HG03097 (cell line): Measurements from ENCODE around the gene IFT81.
"Not testable (repeated sequence)": the region's sequence is repeated elsewhere in the genome, so short reads cannot be mapped to it uniquely, and the experiment has no call there.

ENCODE experiments used
- ATAC-seq: cut with Tn5 transposase; IDR thresholded peaks from one replicate; pipeline ENCODE4 v1.9.1; 2021; ENCODE audit not compliant: unreplicated experiment, low FRiP score

IFT81 gene

GRCh38 chr12:110124269-110124995, at the start of gene IFT81:
Gene IFT81, plus strand, starts transcription at chr12:110124357. Its CDS starts 3,024 bp downstream, at chr12:110127381.
- peak; percentile 68 for ATAC-seq

- no peak for ATAC-seq
Measured at GRCh38 chr12:110075880-110076279, 48.3 kb upstream of the IFT81 start.

- ATAC-seq = no peak
Measured at GRCh38 chr12:110077800-110078199, 46.4 kb upstream of the IFT81 start.

GRCh38 chr12:110079477-110080400, 44.4 kb upstream of the IFT81 start:
- ATAC-seq = peak; percentile 82

GRCh38 chr12:110080410-110080809, 43.7 kb upstream of the IFT81 start:
- no peak for ATAC-seq

- no peak for ATAC-seq
Measured at GRCh38 chr12:110084314-110085015, 39.7 kb upstream of the IFT81 start.

- not testable (repeated sequence) for ATAC-seq
Measured at GRCh38 chr12:110088216-110088615, 35.9 kb upstream of the IFT81 start.

GRCh38 chr12:110088936-110089335, 35.2 kb upstream of the IFT81 start:
- ATAC-seq = no peak

- no peak for ATAC-seq
Measured at GRCh38 chr12:110090266-110091135, 33.7 kb upstream of the IFT81 start.

GRCh38 chr12:110091136-110091711, 32.9 kb upstream of the IFT81 start:
- no peak for ATAC-seq

GRCh38 chr12:110093631-110094311, 30.4 kb upstream of the IFT81 start:
- ATAC-seq = no peak

- peak; percentile 81 for ATAC-seq
Measured at GRCh38 chr12:110100315-110100970, 23.7 kb upstream of the IFT81 start.

- ATAC-seq = no peak
Measured at GRCh38 chr12:110102255-110102654, 21.9 kb upstream of the IFT81 start.

GRCh38 chr12:110104188-110105094, 19.7 kb upstream of the IFT81 start:
- ATAC-seq = no peak

GRCh38 chr12:110105159-110105558, 19.0 kb upstream of the IFT81 start:
- no peak for ATAC-seq

- no peak for ATAC-seq
Measured at GRCh38 chr12:110105986-110106385, 18.2 kb upstream of the IFT81 start.
